GM12878 (cell line): Measurements from ENCODE around the gene CYTH2. TPM values are rescaled to one million over a fixed set of nuclear protein-coding genes. Genes with fewer than 3 reads are reported as not detected.

ENCODE experiments used
- ATAC-seq: fragments of 200-7000 bp; cut with Tn5 transposase; 3 replicates; pipeline ENCODE4 v1.9.1; 2020; ENCODE audit warnings: mild to moderate bottlenecking, moderate library complexity
- BruUV-seq: library from RNA; stranded (reverse); fragments of 400-500 nt; replicated peaks from 2 replicates; lab custom pipeline; 2021; lab: Mats Ljungman, UMichigan
- CTCF ChIA-PET: fragments of 300-600 bp; sonication (Branson Sonifier 250); formaldehyde crosslinking; extraction: SDS; loops from one replicate; lab custom pipeline; 2021; ENCODE audit warnings: inconsistent platforms; lab: Yijun Ruan, JAX
- POLR2A ChIA-PET: fragments of 350-600 bp; formaldehyde crosslinking; extraction: SDS; loops from one replicate; lab custom pipeline; 2021; ENCODE audit warnings: inconsistent platforms; lab: Charles Lee
- RAD21 ChIA-PET: fragments of 300-600 bp; sonication (Branson Sonifier 250); formaldehyde crosslinking; loops from one replicate; lab custom pipeline; 2023; ENCODE audit warnings: antibody characterized with exemption; ENCODE audit not compliant: unreplicated experiment; lab: Charles Lee
- SMC1A ChIA-PET: fragments of 300-600 bp; sonication (Branson Sonifier 250); formaldehyde crosslinking; loops from one replicate; lab custom pipeline; 2023; ENCODE audit not compliant: unreplicated experiment, uncharacterized antibody; lab: Charles Lee
- DNase-seq: peaks from one replicate; pipeline ENCODE4 v3.0.0-alpha.2; 2011; ENCODE audit warnings: low read depth, low spot score
- FAIRE-seq: peaks from 3 replicates; lab custom pipeline; 2011; peaks lifted over from hg19 to GRCh38; lab: Jason Lieb, UNC
- H2AFZ ChIP-seq: 2 replicates; pipeline ENCODE4 v1.6.0; 2011; ENCODE audit warnings: low read depth, low read length, control low read depth; ENCODE audit not compliant: control insufficient read depth
- H3K27ac ChIP-seq: 2 replicates; pipeline ENCODE4 v1.5.1; 2011; ENCODE audit warnings: control low read depth; ENCODE audit not compliant: control insufficient read depth, insufficient read depth
- H3K27me3 ChIP-seq, 2 experiments: replicated peaks in 1 of 2; 2 replicates each; pipeline versions ENCODE4 v1.6.0 to v1.6.1; 2011; ENCODE audit warnings: low read length in 1 of 2; ENCODE audit not compliant: control insufficient read depth in 2 of 2, insufficient read depth in 2 of 2
- H3K36me3 ChIP-seq, 2 experiments: 2 replicates each; pipeline ENCODE4 v1.5.1; 2011; ENCODE audit warnings: low read length in 1 of 2; ENCODE audit not compliant: control insufficient read depth in 2 of 2, insufficient read depth in 2 of 2
- H3K4me1 ChIP-seq: 2 replicates; pipeline ENCODE4 v1.6.1; 2011; ENCODE audit warnings: mild to moderate bottlenecking, low read length, moderate library complexity, mixed read lengths; ENCODE audit not compliant: control insufficient read depth, insufficient read depth
- H3K4me2 ChIP-seq: 2 replicates; pipeline ENCODE4 v1.6.0; 2011; ENCODE audit warnings: control low read depth; ENCODE audit not compliant: control insufficient read depth, insufficient read depth
- H3K4me3 ChIP-seq: fragments of 200-600 bp; sonication (generic); 2 replicates; pipeline ENCODE4 v1.5.1; 2016
- H3K79me2 ChIP-seq: 2 replicates; pipeline ENCODE4 v1.6.0; 2011; ENCODE audit warnings: low read length; ENCODE audit not compliant: control insufficient read depth, insufficient read depth
- H3K9ac ChIP-seq: 2 replicates; pipeline ENCODE4 v1.8.0; 2011; ENCODE audit warnings: low read length, control low read depth, mixed read lengths; ENCODE audit not compliant: control insufficient read depth, insufficient read depth
- H3K9me3 ChIP-seq: replicated peaks from 3 replicates; pipeline ENCODE4 v1.5.1; 2011; ENCODE audit warnings: mild to moderate bottlenecking, low read length; ENCODE audit not compliant: control insufficient read depth, insufficient read depth
- H4K20me1 ChIP-seq: 2 replicates; pipeline ENCODE4 v1.6.0; 2011; ENCODE audit not compliant: control insufficient read depth, insufficient read depth
- ATF2 ChIP-seq: IDR thresholded peaks from 2 replicates; pipeline ENCODE4 v1.6.1; 2012; ENCODE audit warnings: low read length, inconsistent platforms
- IKZF1 ChIP-seq: fragments of 450-650 bp; conservative IDR thresholded peaks from 2 replicates; pipeline ENCODE4 v1.6.1; 2017; ENCODE audit warnings: antibody characterized with exemption, mild to moderate bottlenecking
- NFYA ChIP-seq: IDR thresholded peaks from 2 replicates; pipeline ENCODE4 v1.6.1; 2011; ENCODE audit warnings: low read depth, mild to moderate bottlenecking, low read length, improper control_type of control experiment, borderline replicate concordance
- PML ChIP-seq: IDR thresholded peaks from 2 replicates; pipeline ENCODE4 v1.6.1; 2012; ENCODE audit warnings: low read length, inconsistent platforms
- PRDM15 ChIP-seq: fragments of 450-650 bp; formaldehyde crosslinking; IDR thresholded peaks from 2 replicates; pipeline ENCODE4 v1.4.0; 2020; ENCODE audit warnings: mild to moderate bottlenecking, moderate library complexity
- SMAD5 ChIP-seq: IDR thresholded peaks from 2 replicates; pipeline ENCODE4 v1.6.1; 2016; ENCODE audit warnings: antibody characterized with exemption, low read depth
- SMARCA5 ChIP-seq: fragments of 450-650 bp; IDR thresholded peaks from 2 replicates; pipeline ENCODE4 v1.6.1; 2017; ENCODE audit warnings: mild to moderate bottlenecking
- SREBF2 ChIP-seq: IDR thresholded peaks from 2 replicates; pipeline ENCODE4 v1.6.1; 2012; ENCODE audit warnings: mild to moderate bottlenecking, low read length
- WGBS: methylation state at CpG from one replicate; pipeline ENCODE4 v1.1.6; 2016; ENCODE audit warnings: low lambda C conversion rate; ENCODE audit not compliant: insufficient replicate concordance, insufficient coverage; ENCODE audit errors: missing lambda C conversion rate; 5-methylcytosine and 5-hydroxymethylcytosine counted together
- in situ Hi-C: fragments of 300-500 bp; cut with MboI; formaldehyde crosslinking; loops from 9 replicates; pipeline ENCODE4 v1.14.3; 2018; ENCODE audit warnings: mixed read lengths
- intact Hi-C: fragments of 100-400 bp; cut with micrococcal nuclease; formaldehyde crosslinking; loops from one replicate; pipeline ENCODE4 v1.14.2; 2022; ENCODE audit not compliant: unreplicated experiment
- polyA plus RNA-seq, 11 experiments: library from polyadenylated mRNA; depleted of rRNA in 4 of 11; unstranded in 6 of 11; stranded (reverse) in 5 of 11; fragments of >200 nt; fragmentation: Nextera tagmentation in 4 of 11; fragmentation: Illumina TruSeq in 1 of 11; extraction: Ambion mirVana in 4 of 11; extraction: Trizol in 1 of 11; gene quantifications; 1 replicate in 1 of 11; 2 replicates in 10 of 11; pipeline versions ENCODE4 v1.2.1 to v1.2.3, GENCODE V29; 2011 to 2016; ENCODE audit warnings: inconsistent platforms in 2 of 11, missing spikeins in 2 of 11, low read depth in 1 of 11
- total RNA-seq, 4 experiments: library from RNA; depleted of rRNA in 3 of 4; stranded (reverse); fragments of >200 nt in 3 of 4; fragmentation: Illumina TruSeq in 1 of 4; extraction: Trizol in 1 of 4; gene quantifications; 2 replicates each; pipeline versions ENCODE4 v1.2.1 to v1.2.3, GENCODE V29; 2013 to 2021

Gene CYTH2
- total and polyA plus RNA-seq, 10 of the 15 experiments (the other 5 are each of a cell fraction or from before 2014, with no cell fraction given) = 1.3 to 31.9 (median 22.2) TPM

GRCh38 chr19:48476176-48476575 is 7.0 kb downstream of the CYTH2 start:
- 93% methylated on average over 9 of the region's 9 CpGs for WGBS
- no peaks in the 10 kb centered on the region for H3K4me1 ChIP-seq
- intact Hi-C loops (no loop called here), in situ Hi-C loops (no loop called here)
- H3K4me3 ChIP-seq = no peak overlapping the region
- ChIA-PET POLR2A (no interaction called here), SMC1A (no interaction called here), RAD21 (no interaction called here), CTCF (interaction anchor here (0.6 to 5.0 kb wide), 2 partner anchors 13 to 155 kb away, joined by 3 to 27 read pairs; no protein-coding TSS in a partner anchor)
- no peaks in the 10 kb centered on the region for H4K20me1 ChIP-seq
- no peak overlapping the region for H2AFZ ChIP-seq
- no peak for TF ChIP-seq SMAD5
- no peak for TF ChIP-seq ATF2
- TF ChIP-seq NFYA = no peak
- TF ChIP-seq SMARCA5 = no peak
- no peak for TF ChIP-seq SREBF2
- TF ChIP-seq PML = no peak
- no peak for TF ChIP-seq IKZF1
- no peak for TF ChIP-seq PRDM15 (CRISPR knock-in tag)
- no peak overlapping the region for H3K4me2 ChIP-seq
- H3K79me2 ChIP-seq = no peaks in the 10 kb centered on the region
- peaks cover 3 to 13% of the 10 kb centered on the region in 2 experiments; a peak in 3 of 4 replicates for H3K36me3 ChIP-seq
- DNase-seq (no peak), FAIRE-seq (no peak), ATAC-seq (no peak)
- no peak overlapping the region for H3K9ac ChIP-seq
- no TSS peak for BruUV-seq
- H3K27ac ChIP-seq = no peak overlapping the region
- H3K27me3 ChIP-seq = no peaks in the 10 kb centered on the region
- no peaks in the 10 kb centered on the region for H3K9me3 ChIP-seq
